Measurements from ENCODE around the gene ZNF446.
"Not testable (repeated sequence)": the region's sequence is repeated elsewhere in the genome, so short reads cannot be mapped to it uniquely, and the experiment has no call there.

The ZNF446 gene

GRCh38 chr19:58475714-58476497, at the start of gene ZNF446:
Gene ZNF446, plus strand, starts transcription at chr19:58476352. Its CDS starts 867 bp downstream, at chr19:58477219.
- peak; percentile 88 to 96 for DNase-seq

GRCh38 chr19:58428617-58429016, 47.5 kb upstream of the ZNF446 start:
- DNase-seq: no peak

GRCh38 chr19:58429745-58430144, 46.4 kb upstream of the ZNF446 start:
- DNase-seq: no peak

- no peak for DNase-seq
Observed at GRCh38 chr19:58434217-58434616, 41.9 kb upstream of the ZNF446 start.

GRCh38 chr19:58439576-58440554, 36.3 kb upstream of the ZNF446 start, which contains the start of gene ZNF132:
Gene ZNF132, minus strand, starts transcription at chr19:58440153. Its CDS starts 332 bp downstream, at chr19:58439821.
- DNase-seq: peak; percentile 86 to 97

GRCh38 chr19:58440556-58440955, 35.6 kb upstream of the ZNF446 start:
- DNase-seq: no peak

- DNase-seq: not testable (repeated sequence)
Observed at GRCh38 chr19:58442986-58443385, 33.2 kb upstream of the ZNF446 start.

GRCh38 chr19:58448860-58449259, 27.3 kb upstream of the ZNF446 start:
- not testable (repeated sequence) for DNase-seq

GRCh38 chr19:58449980-58450379, 26.2 kb upstream of the ZNF446 start:
- not testable (repeated sequence) for DNase-seq

- DNase-seq: no peak
Observed at GRCh38 chr19:58450856-58451357, 25.2 kb upstream of the ZNF446 start.

GRCh38 chr19:58451358-58452101, 24.6 kb upstream of the ZNF446 start, which contains the start of gene ZNF324B:
Gene ZNF324B, plus strand, starts transcription at chr19:58451622. Its CDS starts 2,080 bp downstream, at chr19:58453702.
- peak; percentile 95 to 96 for DNase-seq

- DNase-seq: no peak
Observed at GRCh38 chr19:58453743-58454142, 22.4 kb upstream of the ZNF446 start.

- DNase-seq: no peak
Observed at GRCh38 chr19:58455306-58455705, 20.8 kb upstream of the ZNF446 start.

GRCh38 chr19:58456111-58456510, 20.0 kb upstream of the ZNF446 start:
- no peak for DNase-seq

- DNase-seq: no peak
Observed at GRCh38 chr19:58460039-58460438, 16.1 kb upstream of the ZNF446 start.

- DNase-seq: no peak
Observed at GRCh38 chr19:58466089-58466759, 9.9 kb upstream of the ZNF446 start.

- DNase-seq: peak; percentile 96 to 97
Observed at GRCh38 chr19:58466760-58467589, 9.2 kb upstream of the ZNF446 start, which contains the start of gene ZNF324. Gene ZNF324, plus strand, starts transcription at chr19:58467080. Its CDS starts 2,106 bp downstream, at chr19:58469186.

- DNase-seq: no peak
Observed at GRCh38 chr19:58468216-58468839, 7.8 kb upstream of the ZNF446 start.

- no peak for DNase-seq
Observed at GRCh38 chr19:58469241-58470013, 6.7 kb upstream of the ZNF446 start.
